ENCODE results near the gene AVP.

DNA sequence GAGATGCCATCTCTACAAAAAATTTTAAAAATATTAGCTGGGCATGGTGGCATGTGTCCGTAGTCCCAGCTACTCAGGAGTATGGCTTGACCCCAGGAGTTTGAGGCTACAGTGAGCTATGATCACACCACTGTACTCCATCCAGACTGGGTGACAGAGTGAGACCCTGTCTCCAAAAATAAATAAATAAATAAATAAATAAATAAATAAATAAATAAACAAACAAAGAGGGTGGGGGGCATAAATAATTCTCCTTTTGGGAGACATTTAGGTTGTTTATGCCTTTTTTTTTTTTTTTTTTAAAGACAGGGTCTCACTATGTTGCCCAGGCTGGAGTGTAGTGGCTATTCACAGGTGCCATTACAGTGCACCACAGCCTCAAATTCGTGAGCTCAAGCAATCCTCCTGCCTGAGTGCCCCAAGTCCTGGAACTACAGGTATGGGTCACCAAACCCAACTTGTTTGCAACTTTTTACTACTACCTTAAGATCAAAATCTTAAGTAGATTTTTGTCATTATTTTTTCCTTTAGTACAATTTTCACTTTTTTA lies 45.6 kb upstream of the AVP start:
- TF ChIP-seq, protein P1, sequence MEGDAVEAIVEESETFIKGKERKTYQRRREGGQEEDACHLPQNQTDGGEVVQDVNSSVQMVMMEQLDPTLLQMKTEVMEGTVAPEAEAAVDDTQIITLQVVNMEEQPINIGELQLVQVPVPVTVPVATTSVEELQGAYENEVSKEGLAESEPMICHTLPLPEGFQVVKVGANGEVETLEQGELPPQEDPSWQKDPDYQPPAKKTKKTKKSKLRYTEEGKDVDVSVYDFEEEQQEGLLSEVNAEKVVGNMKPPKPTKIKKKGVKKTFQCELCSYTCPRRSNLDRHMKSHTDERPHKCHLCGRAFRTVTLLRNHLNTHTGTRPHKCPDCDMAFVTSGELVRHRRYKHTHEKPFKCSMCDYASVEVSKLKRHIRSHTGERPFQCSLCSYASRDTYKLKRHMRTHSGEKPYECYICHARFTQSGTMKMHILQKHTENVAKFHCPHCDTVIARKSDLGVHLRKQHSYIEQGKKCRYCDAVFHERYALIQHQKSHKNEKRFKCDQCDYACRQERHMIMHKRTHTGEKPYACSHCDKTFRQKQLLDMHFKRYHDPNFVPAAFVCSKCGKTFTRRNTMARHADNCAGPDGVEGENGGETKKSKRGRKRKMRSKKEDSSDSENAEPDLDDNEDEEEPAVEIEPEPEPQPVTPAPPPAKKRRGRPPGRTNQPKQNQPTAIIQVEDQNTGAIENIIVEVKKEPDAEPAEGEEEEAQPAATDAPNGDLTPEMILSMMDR (IDR thresholded peaks at IDR 0.05): no peak
- TF ChIP-seq ZFX (IDR thresholded peaks at IDR 0.05; ENCODE audit: borderline replicate concordance): no peak

Measured in 22Rv1 (cell line).